GM18868 (cell line): Measurements from ENCODE around the gene AUTS2.
A peak's percentile ranks its signal among the peaks of the same experiment; 100 is the strongest.

Experiments
- ATAC-seq: cut with Tn5 transposase; IDR thresholded peaks from one replicate; pipeline ENCODE4 v1.9.1; 2021; ENCODE audit warnings: mild to moderate bottlenecking, moderate library complexity; ENCODE audit not compliant: unreplicated experiment

AUTS2 gene

DNA sequence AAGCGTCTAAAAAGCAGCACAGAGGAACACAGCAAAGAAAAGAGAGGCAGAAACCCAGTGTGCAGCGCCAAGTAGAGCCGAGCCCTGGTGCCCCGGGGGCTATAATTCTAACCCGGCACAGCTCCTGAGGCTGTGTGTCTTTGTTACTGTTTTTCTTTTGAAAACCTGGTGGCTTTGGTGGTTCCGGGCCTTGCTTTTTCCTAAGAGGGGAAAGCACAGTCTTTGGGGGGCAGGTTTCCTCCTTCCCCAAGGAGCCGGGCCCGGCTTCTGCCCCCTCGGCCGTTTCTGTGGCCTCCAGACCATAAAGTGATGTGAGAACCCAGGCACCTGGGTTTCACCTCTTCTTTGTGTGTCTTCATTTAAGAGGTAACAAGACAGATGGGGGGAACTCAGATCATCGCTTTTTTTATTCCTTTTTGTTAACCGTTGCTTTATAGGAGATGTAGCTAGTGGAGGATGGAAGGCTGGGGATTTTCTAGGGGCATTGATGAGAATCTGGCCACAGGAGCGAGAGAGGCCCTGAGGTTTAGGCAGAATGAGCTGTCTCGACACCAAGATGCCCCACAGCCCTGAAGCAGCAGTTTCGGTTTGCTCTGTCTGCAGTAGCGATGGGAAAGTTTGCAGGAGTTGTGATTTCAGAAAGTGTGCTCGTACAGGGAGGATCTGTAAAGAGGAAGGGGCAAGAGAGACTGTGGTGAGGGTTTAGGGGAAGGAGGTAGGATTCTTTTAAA lies 1165.9 kb downstream of the AUTS2 start:
- ATAC-seq: peak; percentile 84

DNA sequence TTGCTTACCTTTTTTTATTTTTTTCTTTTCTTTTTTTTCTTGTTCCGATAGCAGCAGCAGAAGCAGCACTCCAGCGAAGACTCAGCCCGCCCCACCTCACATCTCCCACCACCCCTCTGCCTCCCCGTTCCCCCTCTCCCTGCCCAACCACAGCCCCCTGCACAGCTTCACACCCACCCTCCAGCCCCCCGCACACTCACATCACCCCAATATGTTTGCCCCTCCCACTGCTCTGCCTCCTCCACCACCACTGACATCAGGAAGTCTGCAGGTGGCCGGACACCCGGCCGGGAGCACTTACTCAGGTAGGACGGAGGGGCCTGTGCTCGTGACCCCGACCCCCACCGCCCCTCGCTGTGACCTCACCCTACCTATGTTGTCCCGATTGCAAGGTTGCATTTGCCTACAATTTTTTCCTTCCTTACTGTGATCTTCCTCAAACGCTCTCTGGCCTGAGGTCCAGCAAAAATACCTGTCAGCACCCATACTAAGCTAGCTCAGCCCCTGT lies 1166.5 kb downstream of the AUTS2 start:
- no peak for ATAC-seq

GRCh38 chr7:70765651-70766050 lies 1167.4 kb downstream of the AUTS2 start:
- ATAC-seq: no peak

DNA sequence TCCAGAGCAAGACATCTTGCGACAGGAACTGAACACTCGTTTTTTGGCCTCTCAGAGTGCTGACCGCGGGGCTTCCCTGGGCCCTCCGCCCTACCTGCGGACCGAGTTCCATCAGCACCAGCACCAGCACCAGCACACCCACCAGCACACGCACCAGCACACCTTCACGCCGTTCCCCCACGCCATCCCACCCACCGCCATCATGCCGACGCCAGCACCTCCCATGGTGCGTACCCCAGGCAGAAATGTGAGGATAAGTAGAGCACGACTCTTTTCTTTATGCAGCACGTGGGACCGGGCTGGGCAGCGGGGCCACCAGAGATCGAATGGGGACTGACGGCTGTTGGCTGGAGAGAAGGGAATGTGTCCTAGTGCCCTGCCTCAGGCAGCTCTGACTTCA lies 1167.8 kb downstream of the AUTS2 start:
- ATAC-seq: no peak

GRCh38 chr7:70766694-70767093 lies 1168.4 kb downstream of the AUTS2 start:
- no peak for ATAC-seq

GRCh38 chr7:70770154-70770553 lies 1171.9 kb downstream of the AUTS2 start:
- no peak for ATAC-seq

GRCh38 chr7:70771451-70771850 lies 1173.2 kb downstream of the AUTS2 start:
- no peak for ATAC-seq

DNA sequence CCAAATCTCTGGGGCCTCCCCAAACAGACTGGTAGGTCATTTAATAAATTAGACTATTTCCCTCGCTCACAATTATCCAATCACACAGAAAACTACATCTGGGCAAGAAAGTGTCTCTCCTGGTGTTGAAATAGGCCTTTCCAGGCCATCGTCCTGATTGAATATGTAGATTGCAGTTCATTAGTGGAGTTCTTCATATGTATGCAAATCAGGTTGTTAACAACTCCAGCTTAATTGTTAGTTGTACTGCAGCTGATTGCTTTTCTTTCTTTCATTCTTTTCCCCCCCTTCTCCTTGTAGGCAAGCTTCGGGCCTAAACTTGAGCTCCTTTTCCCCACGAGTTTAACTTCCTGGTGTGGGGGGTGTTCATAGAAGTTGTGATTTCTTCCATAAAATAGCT lies 1174.6 kb downstream of the AUTS2 start:
- ATAC-seq: no peak

- no peak for ATAC-seq
Measured at GRCh38 chr7:70773406-70773805, 1175.1 kb downstream of the AUTS2 start.

DNA sequence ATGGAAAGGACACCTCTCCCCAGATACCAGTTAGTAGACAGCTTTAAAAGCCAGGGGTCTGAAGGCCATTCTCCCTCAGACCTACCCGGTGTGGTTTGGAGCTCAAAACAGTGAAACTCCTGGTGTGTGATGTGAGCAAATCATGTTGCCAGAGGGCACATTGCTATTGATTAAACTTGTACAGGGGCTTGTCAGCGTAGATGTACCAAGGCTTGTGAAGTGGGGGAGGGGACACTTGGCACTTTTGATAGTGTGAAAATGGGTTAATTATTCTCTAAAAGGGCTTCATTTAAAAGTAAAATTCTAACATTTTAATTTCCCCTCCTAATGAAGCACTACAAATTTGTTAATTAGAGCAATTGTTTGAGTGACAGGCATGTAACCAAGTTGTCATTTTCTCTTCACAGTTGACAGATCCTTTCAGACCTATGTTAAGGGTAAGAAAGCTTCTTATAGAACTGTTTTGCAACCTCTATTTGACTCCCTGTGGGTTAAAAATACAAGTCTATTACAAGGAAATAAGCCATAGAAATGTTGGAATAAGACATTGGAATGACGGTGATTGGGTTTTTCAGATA lies 1176.8 kb downstream of the AUTS2 start:
- no peak for ATAC-seq

- ATAC-seq: peak; percentile 57
Measured at GRCh38 chr7:70775570-70776156, 1177.4 kb downstream of the AUTS2 start.

- ATAC-seq: peak; percentile 88
Measured at GRCh38 chr7:70776627-70777101, 1178.4 kb downstream of the AUTS2 start.

GRCh38 chr7:70777251-70777650 lies 1179.0 kb downstream of the AUTS2 start:
- ATAC-seq: no peak

DNA sequence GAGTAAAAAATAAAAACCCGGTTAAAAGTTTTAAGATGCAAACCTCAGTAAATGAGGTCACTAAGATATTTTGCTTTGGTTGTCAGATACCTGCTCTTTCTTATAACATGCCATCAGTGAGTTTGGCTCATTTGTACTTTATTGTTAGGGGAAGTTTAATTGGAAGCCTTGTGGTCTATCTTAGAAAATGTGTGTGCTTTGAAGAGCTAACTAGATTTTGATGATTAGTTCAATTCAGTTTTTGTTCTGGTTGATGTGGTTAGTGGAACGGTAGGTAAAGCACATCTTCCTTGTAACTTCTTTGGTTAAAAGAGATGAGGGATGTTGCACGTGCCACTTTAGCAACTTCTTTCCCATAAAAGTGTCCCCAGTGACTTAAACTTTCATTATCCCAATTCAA lies 1180.3 kb downstream of the AUTS2 start:
- no peak for ATAC-seq

- no peak for ATAC-seq
Measured at GRCh38 chr7:70779321-70779720, 1181.0 kb downstream of the AUTS2 start.

DNA sequence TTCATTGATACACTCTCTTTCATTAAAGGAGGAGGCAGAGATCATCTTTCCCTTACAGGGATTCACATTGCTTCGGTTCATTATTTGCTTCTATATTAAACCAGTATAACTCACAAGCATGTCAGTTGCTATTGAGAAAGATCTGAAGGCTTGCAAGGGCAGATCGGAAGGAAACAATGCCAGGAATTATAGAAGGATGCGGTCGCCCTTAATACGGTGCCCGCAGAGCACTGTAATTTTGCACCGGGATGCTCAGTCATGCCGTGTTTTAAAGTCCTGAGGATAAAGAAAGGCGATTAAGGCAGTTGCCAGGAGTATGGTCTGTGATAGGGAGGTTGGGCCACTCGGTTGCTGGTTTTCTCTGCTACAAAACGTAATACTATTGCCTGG lies 1183.6 kb downstream of the AUTS2 start:
- ATAC-seq: no peak

DNA sequence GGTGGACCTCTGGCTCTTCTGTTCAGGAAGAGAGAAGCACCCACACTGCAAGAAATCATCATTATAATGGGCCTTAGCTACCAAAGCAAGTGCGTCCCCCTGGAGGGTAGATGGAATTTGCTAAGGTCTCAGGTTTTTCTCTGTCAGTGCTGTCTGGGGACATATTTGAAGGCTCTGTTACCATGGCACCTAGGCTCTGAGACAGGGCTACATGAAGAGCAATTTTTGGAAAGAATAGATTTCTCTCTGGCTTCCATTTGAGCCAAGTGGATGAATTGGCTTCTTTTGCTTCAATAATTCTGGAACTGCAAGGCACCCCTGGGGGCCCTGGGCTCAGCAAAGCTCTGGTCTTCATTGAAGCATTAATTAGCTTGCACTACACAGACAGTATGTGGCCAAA lies 1184.5 kb downstream of the AUTS2 start:
- no peak for ATAC-seq

DNA sequence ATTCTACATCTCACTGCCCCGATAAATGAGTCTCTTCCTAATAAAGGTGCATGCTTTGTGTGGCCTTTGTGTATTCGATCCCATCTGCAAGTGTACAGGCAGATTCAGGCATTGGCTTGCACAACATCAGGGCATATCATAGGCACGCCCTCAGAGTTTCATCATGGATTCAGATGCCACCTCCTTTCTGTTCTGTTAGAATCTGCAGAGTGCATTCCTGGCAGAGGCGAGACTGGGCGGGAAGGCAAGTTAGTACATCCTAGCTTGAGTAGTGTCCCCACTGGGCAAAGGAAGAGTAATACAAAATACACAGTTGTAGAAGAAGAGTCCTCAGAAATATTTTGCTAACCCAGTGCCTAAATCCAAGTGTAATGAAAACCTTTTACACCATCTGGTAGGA lies 1187.2 kb downstream of the AUTS2 start:
- no peak for ATAC-seq

DNA sequence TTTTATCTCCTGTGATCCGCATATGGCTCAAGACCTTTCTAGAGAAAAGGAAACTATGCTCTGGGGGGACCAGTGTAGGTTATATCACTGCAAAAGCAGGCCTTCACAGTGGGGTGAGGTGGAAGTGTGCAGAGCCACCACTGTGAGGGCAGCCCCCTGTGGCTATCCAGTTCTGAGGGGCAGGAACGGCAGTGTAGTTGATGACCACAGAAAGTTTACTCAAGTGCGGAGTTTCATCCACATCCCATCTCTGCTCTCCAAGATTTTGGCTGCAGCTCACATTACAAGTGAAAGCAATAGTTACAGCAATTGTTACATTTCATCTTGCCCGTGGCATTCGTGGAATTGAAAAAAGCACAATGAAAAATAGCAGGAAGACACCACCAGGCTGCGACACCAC lies 1187.8 kb downstream of the AUTS2 start:
- no peak for ATAC-seq

DNA sequence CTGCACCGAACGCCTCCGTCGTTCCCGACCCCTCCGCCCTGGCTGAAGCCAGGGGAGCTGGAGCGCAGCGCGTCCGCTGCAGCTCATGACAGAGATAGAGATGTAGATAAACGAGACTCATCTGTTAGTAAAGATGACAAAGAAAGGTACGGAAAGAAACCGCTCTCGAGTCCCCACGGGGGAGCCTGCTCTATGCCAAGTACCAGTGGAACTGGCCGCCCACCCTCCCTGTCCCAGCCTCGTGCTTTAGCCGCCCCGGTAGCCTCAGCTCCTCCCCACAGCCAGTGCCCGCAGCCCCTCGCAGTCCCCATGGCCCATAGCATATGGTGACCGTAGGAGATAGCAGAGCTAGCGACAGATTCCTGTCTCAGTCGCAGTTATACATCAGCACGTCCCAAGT lies 1189.0 kb downstream of the AUTS2 start:
- ATAC-seq: no peak

DNA sequence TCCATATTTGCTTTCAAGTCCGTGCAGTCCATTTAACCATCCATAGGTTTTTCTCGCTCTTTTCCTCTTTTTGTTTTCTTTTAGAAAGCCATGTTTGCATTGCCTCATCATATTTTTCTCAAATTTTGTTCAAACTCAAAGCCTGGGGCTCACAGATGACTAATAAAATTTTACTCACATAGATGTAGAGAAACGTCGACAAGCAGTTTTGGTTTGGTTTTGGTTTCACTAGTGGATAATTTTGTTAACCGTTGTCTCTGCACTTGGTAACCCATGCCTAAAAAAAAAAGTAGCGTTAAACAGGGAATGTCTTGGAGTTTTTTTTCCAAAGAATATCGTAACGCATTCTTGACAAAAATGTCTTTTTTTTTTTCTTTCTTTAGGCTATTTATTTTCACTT lies 1189.5 kb downstream of the AUTS2 start:
- no peak for ATAC-seq

GRCh38 chr7:70788276-70788675 lies 1190.0 kb downstream of the AUTS2 start:
- no peak for ATAC-seq
